Body of pancreas (tissue), 4 donors: Measurements from ENCODE around the gene CAPZB. TPM values are rescaled to one million over a fixed set of nuclear protein-coding genes. Genes with fewer than 3 reads are reported as not detected.

Experiments
- ATAC-seq: fragments of 150-250 bp; one replicate; pipeline ENCODE4 v1.9.1; 2016
- DNase-seq, 4 donors: peaks; one replicate each; pipeline ENCODE4 v3.0.0-alpha.2; 2019
- H3K27ac ChIP-seq, 4 donors: fragments of 200-600 bp; sonication (generic); 1 replicate in 3 of 4; 2 replicates in 1 of 4; pipeline versions ENCODE4 v1.5.1 to v1.6.1; 2016 to 2019; ENCODE audit warnings: mild to moderate bottlenecking in 1 of 4, mixed read lengths in 1 of 4, moderate library complexity in 1 of 4
- H3K27me3 ChIP-seq, 2 donors: fragments of 200-600 bp; sonication (generic); one replicate each; pipeline ENCODE4 v1.6.0; 2016; ENCODE audit warnings: mild to moderate bottlenecking in 1 of 2
- H3K36me3 ChIP-seq, 2 donors: fragments of 200-600 bp; sonication (generic); replicated peaks in 1 of 2; 2 replicates each; pipeline ENCODE4 v1.5.1; 2016; ENCODE audit warnings: low read depth in 2 of 2; ENCODE audit not compliant: insufficient read depth in 1 of 2
- H3K4me1 ChIP-seq: fragments of 200-600 bp; sonication (generic); one replicate; pipeline ENCODE4 v1.6.0; 2016
- H3K4me3 ChIP-seq, 2 donors: fragments of 200-600 bp; sonication (generic); 1 replicate in 1 of 2; 2 replicates in 1 of 2; pipeline ENCODE4 v1.5.1; 2016 to 2019
- H3K9me3 ChIP-seq, 3 donors: fragments of 200-600 bp; sonication (generic); 1 replicate in 2 of 3; 2 replicates in 1 of 3; pipeline ENCODE4 v1.5.1; 2016
- CTCF ChIP-seq, 7 experiments: fragments of 450-650 bp in 4 of 7; fragments of 200-600 bp in 3 of 7; sonication (generic) in 3 of 7; IDR thresholded peaks; one replicate each; pipeline ENCODE4 v1.5.1; 2016 to 2019; ENCODE audit warnings: antibody characterized with exemption in 7 of 7
- POLR2A ChIP-seq, 3 donors: fragments of 450-650 bp; IDR thresholded peaks; one replicate each; pipeline ENCODE4 v1.6.1; 2016; ENCODE audit warnings: antibody characterized with exemption in 3 of 3, mild to moderate bottlenecking in 2 of 3
- whole genome bisulfite sequencing, 2 donors: methylation state at CpG; one replicate each; pipeline ENCODE4 v1.1.5; 2017; 5-methylcytosine and 5-hydroxymethylcytosine counted together
- intact Hi-C: fragments of 100-400 bp; cut with DNase I; formaldehyde crosslinking; loops from one replicate; pipeline ENCODE4 v1.15.1; 2023
- small RNA-seq: library from RNA; depleted of rRNA; stranded (forward); fragments of <200 nt; gene quantifications from one replicate; pipeline ENCODE3, GENCODE V24; 2016
- total RNA-seq, 2 donors: library from RNA; depleted of rRNA; stranded (reverse); fragments of >200 nt; gene quantifications; one replicate each; pipeline ENCODE4 v1.1.0, GENCODE V29; 2016

The CAPZB gene
- total RNA-seq, 2 donors from 2014 or later = 35.5 to 54.1 TPM

- no peaks in the 10 kb centered on the region for H3K27me3 ChIP-seq
- no peak overlapping the region for H3K27ac ChIP-seq
- intact Hi-C loops = no loop called here
- TF ChIP-seq POLR2A (IDR thresholded peaks at IDR 0.05) (no peak), CTCF (IDR thresholded peaks at IDR 0.05) (no peak)
- peaks cover 2% of the 10 kb centered on the region for H3K4me1 ChIP-seq
- H3K36me3 ChIP-seq = no peaks in the 10 kb centered on the region
- H3K4me3 ChIP-seq = no peak overlapping the region
- H3K9me3 ChIP-seq = peaks cover 0 to 11% (median 0%) of the 10 kb centered on the region in 3 donors
- ATAC-seq (no peak), DNase-seq (no peak)
- 93 to 100% methylated on average over 2 of the region's 2 CpGs for WGBS, 2 donors
Measured at GRCh38 chr1:19294638-19295037, 190.7 kb downstream of the CAPZB start.

DNA sequence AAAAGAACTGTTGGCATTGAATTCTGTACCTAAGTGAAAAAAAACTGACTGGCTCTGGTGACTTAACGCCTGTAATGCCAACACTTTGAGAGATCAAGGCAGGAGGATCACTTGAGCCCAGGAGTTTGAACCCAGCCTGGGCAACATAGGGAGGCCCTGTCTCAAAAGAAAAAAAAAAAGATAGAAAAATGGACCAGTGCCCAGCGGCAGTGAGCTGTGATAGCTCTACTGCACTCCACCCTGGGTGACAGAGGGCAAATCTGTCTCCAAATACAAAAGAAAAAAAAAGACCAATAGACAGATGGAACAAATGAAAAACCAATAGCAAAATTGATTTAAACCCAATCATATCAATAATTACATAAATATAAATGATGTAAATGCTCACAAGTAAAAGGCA lies 196.1 kb downstream of the CAPZB start:
- H3K36me3 ChIP-seq = no peaks in the 10 kb centered on the region
- peak overlapping the region; percentile 73 to 89 (median 79) for H3K27ac ChIP-seq
- no peaks in the 10 kb centered on the region for H3K27me3 ChIP-seq
- WGBS, 2 donors = 9 to 12% methylated on average over 2 of the region's 2 CpGs
- ATAC-seq (no peak), DNase-seq (no peak)
- TF ChIP-seq POLR2A (IDR thresholded peaks at IDR 0.05) (no peak), CTCF (IDR thresholded peaks at IDR 0.05) (no peak)
- peaks cover 37% of the 10 kb centered on the region for H3K4me1 ChIP-seq
- peaks cover 0 to under 1% (median 0%) of the 10 kb centered on the region in 3 donors for H3K9me3 ChIP-seq
- intact Hi-C loops = no loop called here
- peak overlapping the region; percentile 36 to 38 for H3K4me3 ChIP-seq

Small RNAs within 50 kb of the gene (small RNA-seq; reads per million reads assigned to genes)
- gene RN7SL277P = not detected
- gene RNU4-28P = not detected
- not detected for gene RNU6-1099P

Other genes with a start within 250 kb of the CAPZB start
- gene EMC1, start 234.0 kb downstream of the CAPZB start, total RNA-seq = 10 to 100 TPM; 15.3 to 23.7 TPM
- 10 to 100 TPM; 17.6 to 27.7 TPM for gene MRTO4, start 233.7 kb downstream of the CAPZB start, total RNA-seq
- 100 to 1,000 TPM in 1 of 2 donors, 10 to 100 TPM in 1; 57.4 to 479 TPM for gene AKR7A3, start 196.8 kb downstream of the CAPZB start, total RNA-seq
- gene AKR7A2, start 173.4 kb downstream of the CAPZB start, total RNA-seq = 10 to 100 TPM; 24.1 to 45.1 TPM
- gene SLC66A1, start 173.2 kb downstream of the CAPZB start, total RNA-seq = 10 to 100 TPM in 1 of 2 donors, 1 to 10 TPM in 1; 9.6 to 23.4 TPM
- gene NBL1, start 158.8 kb upstream of the CAPZB start, total RNA-seq = 10 to 100 TPM; 21.8 to 32.4 TPM
- not detected for gene HTR6, start 179.3 kb upstream of the CAPZB start, total RNA-seq